IPS-11a (cell line): ENCODE data around the gene FBXL5.

ENCODE experiments used
- H3K4me3 ChIP-seq: one replicate; pipeline ENCODE4 v1.5.1; 2013; ENCODE audit warnings: low read depth, low read length, control low read depth

The FBXL5 gene

DNA sequence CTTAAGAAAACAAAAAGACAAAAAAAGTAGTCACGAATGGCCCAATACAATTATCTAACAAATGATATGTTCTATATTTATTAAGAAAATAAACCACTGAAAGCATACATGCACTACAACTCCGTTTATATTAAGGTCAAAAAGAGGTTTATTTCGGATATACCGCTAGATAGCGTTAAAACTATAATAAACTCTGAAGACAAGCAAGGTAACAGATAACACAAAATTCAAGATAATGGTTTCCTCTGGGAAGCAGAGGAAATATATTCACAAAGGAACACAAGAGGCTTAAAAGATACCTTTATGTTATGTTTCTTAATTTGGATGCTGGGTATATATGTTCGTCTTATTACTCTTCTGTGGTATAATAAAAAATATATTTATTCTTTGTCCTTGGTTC is 21.7 kb upstream of the FBXL5 start:
- H3K4me3 ChIP-seq, result no peak overlapping the region

- no peak overlapping the region for H3K4me3 ChIP-seq
Observed at GRCh38 chr4:15676039-15676438, 20.9 kb upstream of the FBXL5 start.

GRCh38 chr4:15675356-15675755 is 20.2 kb upstream of the FBXL5 start:
- no peak overlapping the region for H3K4me3 ChIP-seq

DNA sequence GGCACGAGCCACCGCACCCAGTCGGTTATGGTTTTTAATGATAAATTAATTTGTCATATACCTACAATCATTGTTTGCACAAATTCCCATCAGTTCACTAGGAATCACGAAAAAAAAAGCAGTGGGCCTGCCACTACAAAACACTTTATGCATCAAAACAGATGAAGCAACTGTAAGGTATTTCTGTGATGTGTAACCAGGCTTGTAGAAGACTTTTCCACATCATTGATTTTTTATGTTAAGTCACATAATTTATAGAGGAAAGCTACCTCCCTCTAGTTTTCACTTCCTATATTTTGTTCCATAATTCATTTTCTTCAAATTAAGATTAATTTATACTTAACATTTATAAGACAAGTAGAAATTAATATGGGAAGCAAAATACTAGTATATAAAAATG is 19.8 kb upstream of the FBXL5 start:
- H3K4me3 ChIP-seq, result no peak overlapping the region

GRCh38 chr4:15674046-15674445 is 18.9 kb upstream of the FBXL5 start:
- H3K4me3 ChIP-seq, result no peak overlapping the region

DNA sequence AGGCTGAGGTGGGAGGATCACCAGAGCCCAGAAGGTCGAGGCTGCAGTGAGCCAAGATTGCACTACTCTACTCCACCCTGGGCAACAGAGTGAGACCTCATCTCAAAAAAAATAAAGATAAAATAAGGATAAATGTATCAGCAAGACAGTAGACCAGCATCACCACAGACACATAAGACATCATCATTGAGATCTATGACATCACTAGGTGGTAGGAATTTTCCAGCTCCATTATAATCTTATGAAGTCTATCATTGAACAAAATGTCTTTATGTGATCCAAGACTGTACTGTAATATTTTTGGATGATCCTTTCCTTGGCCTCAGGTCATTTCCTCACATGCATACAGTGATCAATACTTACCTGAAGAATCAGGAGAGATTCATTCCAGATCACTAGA is 18.2 kb upstream of the FBXL5 start:
- H3K4me3 ChIP-seq, result no peak overlapping the region

GRCh38 chr4:15672101-15672500 is 16.9 kb upstream of the FBXL5 start:
- H3K4me3 ChIP-seq, result no peak overlapping the region

- no peak overlapping the region for H3K4me3 ChIP-seq
Observed at GRCh38 chr4:15670576-15670975, 15.4 kb upstream of the FBXL5 start.

GRCh38 chr4:15668566-15669435 is 13.6 kb upstream of the FBXL5 start:
- no peak overlapping the region for H3K4me3 ChIP-seq

DNA sequence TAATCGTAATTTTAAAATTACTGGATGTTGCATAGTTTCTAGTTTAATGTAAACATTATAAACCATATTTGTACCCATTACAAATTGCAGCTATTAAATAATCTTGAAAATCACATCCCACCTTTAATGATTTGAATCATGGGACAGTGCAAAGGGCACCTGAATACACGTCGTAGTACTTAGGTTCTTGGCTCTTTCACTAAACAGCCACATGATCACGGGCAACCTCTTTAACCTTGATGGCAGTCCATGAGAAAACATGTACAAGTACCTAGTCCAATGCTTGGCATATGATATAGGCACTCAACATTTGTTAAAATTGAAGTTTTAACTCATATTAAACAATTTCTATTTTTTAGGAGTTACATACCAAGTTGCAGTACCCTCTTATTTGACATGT is 11.8 kb upstream of the FBXL5 start:
- H3K4me3 ChIP-seq, result no peak overlapping the region

DNA sequence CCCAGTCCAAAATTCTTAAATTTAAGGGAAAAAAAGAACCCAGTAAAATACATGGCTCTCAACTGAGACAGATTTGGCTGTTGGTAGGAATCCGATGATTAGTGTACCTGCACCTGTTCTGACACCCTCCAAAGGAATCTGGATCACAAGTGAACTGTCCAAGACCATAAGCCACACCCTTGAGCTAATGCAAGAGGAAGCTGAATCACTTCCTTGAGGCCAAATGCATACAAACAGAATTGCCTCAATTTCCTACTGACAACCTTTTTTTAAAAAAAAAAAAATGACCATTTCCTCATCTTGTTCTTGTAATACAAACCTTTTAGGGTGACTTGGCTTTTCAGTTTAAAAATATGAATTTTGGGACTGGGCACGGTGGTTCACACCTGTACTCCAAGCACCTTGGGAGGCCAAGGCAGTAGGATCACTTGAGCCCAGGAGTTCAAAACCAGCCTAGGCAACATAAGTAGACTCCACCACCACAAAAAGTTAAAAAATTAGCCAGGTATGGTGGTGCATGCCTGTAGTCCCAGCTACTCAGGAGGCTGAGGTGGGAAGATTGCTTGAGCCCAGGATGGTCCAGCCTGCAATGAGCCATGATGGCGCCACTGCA is 10.7 kb upstream of the FBXL5 start:
- no peak overlapping the region for H3K4me3 ChIP-seq

- no peak overlapping the region for H3K4me3 ChIP-seq
Observed at GRCh38 chr4:15659768-15660570, 4.8 kb upstream of the FBXL5 start.

GRCh38 chr4:15658781-15659180 is 3.6 kb upstream of the FBXL5 start:
- H3K4me3 ChIP-seq, result no peak overlapping the region

GRCh38 chr4:15658136-15658770 is 3.1 kb upstream of the FBXL5 start:
- no peak overlapping the region for H3K4me3 ChIP-seq

DNA sequence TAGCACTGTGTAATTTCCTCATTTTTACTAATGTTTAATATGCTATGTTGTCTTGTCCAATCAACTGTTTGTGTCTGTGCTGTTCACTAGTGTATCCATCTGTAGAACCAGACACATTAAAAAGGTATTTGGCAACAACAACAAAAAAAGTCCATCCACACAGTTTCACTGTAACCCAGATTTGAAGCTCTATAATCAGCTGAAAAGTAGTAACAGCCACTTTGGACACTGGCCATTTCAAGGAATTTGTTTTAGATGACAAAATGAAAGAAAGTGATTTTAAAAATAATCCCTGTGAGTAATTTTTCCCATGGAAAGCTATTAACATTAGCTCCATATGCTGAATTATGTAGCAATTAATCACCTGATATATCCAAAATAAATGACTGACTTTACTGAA is 2.2 kb upstream of the FBXL5 start:
- H3K4me3 ChIP-seq, result no peak overlapping the region

GRCh38 chr4:15656038-15656470 is 897 bp upstream of the FBXL5 start:
- no peak overlapping the region for H3K4me3 ChIP-seq

DNA sequence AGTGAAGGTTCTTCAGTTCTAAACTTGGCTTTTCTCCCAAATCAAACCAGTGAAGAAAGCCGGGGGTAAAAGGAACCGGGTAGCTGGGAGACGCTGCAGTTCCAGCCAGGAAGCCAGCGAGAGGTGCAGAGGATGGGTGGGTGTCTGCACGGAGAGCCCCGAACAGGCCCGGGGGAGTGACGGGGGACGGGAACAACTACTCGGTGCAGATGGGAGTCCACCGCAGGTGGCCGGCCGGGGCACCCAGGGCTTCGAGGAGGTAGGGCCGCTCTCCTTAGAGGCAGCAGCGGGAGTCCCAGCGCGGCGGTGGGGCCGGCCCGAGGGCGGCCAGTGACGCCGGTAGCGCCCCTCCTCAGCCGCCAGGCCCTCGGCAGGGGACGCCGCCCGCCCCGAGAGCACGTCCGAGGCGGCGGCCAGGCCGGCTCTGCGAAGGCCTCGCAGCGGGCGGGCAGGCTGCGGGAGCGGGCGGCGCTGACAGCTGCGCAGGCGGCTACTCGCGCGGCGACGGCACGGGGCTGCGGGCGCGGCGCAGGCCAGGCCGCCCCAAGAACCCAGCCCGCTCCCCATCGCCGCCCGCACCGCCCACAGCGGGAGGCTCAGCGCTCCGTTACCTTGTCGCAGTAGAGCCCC is 449 bp downstream of the FBXL5 start:
- H3K4me3 ChIP-seq, result peak overlapping the region; percentile 71

- H3K4me3 ChIP-seq, result peak overlapping the region; percentile 71
Observed at GRCh38 chr4:15653864-15654592, 1.1 kb downstream of the FBXL5 start.

DNA sequence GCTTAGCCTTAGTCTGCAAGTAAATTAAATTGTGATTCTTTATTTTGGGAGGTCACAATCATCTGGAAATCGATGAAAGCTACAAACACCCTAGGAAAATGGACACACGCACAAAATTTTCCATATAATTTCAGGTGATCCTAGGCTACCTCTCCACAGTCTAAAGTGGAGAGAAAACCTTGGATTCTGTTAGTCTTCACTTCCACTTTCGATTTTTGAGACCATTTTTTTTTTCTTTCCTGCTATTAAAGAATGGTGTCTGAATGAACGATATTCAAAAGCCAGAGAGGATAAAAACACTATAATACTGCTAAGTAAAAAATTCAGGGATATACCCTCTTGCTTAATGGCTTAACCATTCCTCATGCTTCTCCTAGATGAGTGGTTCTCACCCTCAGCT is 1.7 kb downstream of the FBXL5 start:
- H3K4me3 ChIP-seq, result no peak overlapping the region

GRCh38 chr4:15652841-15653240 is 2.3 kb downstream of the FBXL5 start:
- H3K4me3 ChIP-seq, result no peak overlapping the region
